Measurements from ENCODE around the gene HOXA5.

DNA sequence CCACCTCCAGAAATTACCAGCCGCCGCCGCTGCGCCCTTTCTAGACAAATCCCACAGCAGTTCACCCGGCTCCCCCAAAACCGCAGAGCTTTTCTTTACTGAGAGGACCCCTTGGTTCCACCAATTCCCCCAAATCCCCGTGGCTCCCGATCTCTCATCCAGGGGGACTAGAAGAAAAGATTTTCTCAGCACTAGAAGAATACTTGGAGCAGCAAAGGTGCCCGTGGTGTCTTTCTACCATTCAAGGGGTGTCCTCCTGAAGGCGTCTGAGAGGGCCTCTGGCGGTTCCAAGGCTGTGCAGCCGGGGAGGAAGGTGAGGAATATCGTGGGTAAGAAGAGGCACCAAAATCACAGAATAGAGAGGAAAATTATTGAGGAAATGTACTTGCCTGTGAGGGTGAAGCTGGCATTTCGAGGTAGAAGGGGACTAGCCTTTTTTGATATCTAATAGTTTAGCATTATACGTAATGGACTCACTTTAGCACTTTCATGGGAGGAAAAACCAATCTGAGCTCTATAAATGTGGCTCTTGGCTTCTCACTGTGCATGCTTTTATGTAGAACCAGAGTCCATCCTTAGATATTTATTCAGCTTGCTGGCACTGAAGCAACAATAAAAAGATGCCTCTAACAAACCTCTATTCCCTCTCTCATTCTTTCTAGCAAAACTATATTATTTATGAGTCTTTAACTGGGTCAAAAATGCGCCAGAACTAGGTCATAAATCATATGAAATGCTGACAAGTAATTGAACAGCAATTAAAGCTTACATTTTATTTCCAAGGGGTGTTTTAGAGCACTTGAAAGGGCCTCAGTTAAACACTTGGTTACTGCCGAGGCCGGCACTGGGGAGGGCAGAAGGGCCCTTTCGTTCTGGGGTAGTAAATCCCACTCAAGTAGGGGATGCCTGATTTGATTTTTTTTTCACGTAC, 27.2 kb downstream of the HOXA5 start:
- TF ChIP-seq, protein P1, sequence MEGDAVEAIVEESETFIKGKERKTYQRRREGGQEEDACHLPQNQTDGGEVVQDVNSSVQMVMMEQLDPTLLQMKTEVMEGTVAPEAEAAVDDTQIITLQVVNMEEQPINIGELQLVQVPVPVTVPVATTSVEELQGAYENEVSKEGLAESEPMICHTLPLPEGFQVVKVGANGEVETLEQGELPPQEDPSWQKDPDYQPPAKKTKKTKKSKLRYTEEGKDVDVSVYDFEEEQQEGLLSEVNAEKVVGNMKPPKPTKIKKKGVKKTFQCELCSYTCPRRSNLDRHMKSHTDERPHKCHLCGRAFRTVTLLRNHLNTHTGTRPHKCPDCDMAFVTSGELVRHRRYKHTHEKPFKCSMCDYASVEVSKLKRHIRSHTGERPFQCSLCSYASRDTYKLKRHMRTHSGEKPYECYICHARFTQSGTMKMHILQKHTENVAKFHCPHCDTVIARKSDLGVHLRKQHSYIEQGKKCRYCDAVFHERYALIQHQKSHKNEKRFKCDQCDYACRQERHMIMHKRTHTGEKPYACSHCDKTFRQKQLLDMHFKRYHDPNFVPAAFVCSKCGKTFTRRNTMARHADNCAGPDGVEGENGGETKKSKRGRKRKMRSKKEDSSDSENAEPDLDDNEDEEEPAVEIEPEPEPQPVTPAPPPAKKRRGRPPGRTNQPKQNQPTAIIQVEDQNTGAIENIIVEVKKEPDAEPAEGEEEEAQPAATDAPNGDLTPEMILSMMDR (IDR thresholded peaks at IDR 0.05): no peak
- TF ChIP-seq POLR2A (IDR thresholded peaks at IDR 0.05): no peak
